ES-I3 (cell line): ENCODE data around the gene ARMH3.

ENCODE experiments used
- H3K36me3 ChIP-seq: 2 replicates; pipeline ENCODE4 v1.6.1; 2013; ENCODE audit warnings: mild to moderate bottlenecking, low read length, control low read depth, moderate library complexity; ENCODE audit not compliant: insufficient read depth
- H3K4me1 ChIP-seq: 2 replicates; pipeline ENCODE4 v1.6.1; 2013; ENCODE audit warnings: mild to moderate bottlenecking, control low read depth, low read length; ENCODE audit not compliant: insufficient read depth
- H3K9ac ChIP-seq: 2 replicates; pipeline ENCODE4 v1.6.1; 2013; ENCODE audit warnings: low read depth, mild to moderate bottlenecking, low read length, moderate library complexity
- H3K9me3 ChIP-seq: 2 replicates; pipeline ENCODE4 v1.6.1; 2013; ENCODE audit warnings: mild to moderate bottlenecking, low read length, moderate library complexity; ENCODE audit not compliant: control insufficient read depth, insufficient read depth

Gene ARMH3

GRCh38 chr10:101933976-101934375, 122.0 kb downstream of the ARMH3 start:
- H3K4me1 ChIP-seq: no peaks in the 10 kb centered on the region
- no peak overlapping the region for H3K9ac ChIP-seq
- 0 out of 2 replicates have a peak, but pooled peaks cover 2% of the 10 kb centered on the region for H3K36me3 ChIP-seq
- H3K9me3 ChIP-seq: no peaks in the 10 kb centered on the region

- Histone ChIP-seq H3K9me3 (no peaks in the 10 kb centered on the region), H3K9ac (no peak overlapping the region), H3K36me3 (no peaks in the 10 kb centered on the region), H3K4me1 (no peaks in the 10 kb centered on the region)
These were observed 123.8 kb downstream of the ARMH3 start for GRCh38 chr10:101932183-101932582.

GRCh38 chr10:101925027-101925426, 130.9 kb downstream of the ARMH3 start:
- H3K36me3 ChIP-seq: no peaks in the 10 kb centered on the region
- H3K4me1 ChIP-seq: no peaks in the 10 kb centered on the region
- no peak overlapping the region for H3K9ac ChIP-seq
- H3K9me3 ChIP-seq: no peaks in the 10 kb centered on the region

- H3K36me3 ChIP-seq: no peaks in the 10 kb centered on the region
- H3K9ac ChIP-seq: no peak overlapping the region
These were observed 132.7 kb downstream of the ARMH3 start for GRCh38 chr10:101923256-101923655.

GRCh38 chr10:101922846-101923245, 133.1 kb downstream of the ARMH3 start:
- no peak overlapping the region for H3K9ac ChIP-seq
- H3K4me1 ChIP-seq: peaks cover 7% of the 10 kb centered on the region
- no peaks in the 10 kb centered on the region for H3K9me3 ChIP-seq
- no peaks in the 10 kb centered on the region for H3K36me3 ChIP-seq

More at GRCh38 chr10:101923256-101923655, 132.7 kb downstream of the ARMH3 start:
- H3K4me1 ChIP-seq: peaks cover 7% of the 10 kb centered on the region
- H3K9me3 ChIP-seq: no peaks in the 10 kb centered on the region

GRCh38 chr10:101920546-101920945, 135.4 kb downstream of the ARMH3 start:
- H3K9ac ChIP-seq: no peak overlapping the region
- no peaks in the 10 kb centered on the region for H3K9me3 ChIP-seq
- H3K4me1 ChIP-seq: peaks cover 7% of the 10 kb centered on the region
- no peaks in the 10 kb centered on the region for H3K36me3 ChIP-seq

- H3K9me3 ChIP-seq: no peaks in the 10 kb centered on the region
- no peaks in the 10 kb centered on the region for H3K36me3 ChIP-seq
- peaks cover 7% of the 10 kb centered on the region for H3K4me1 ChIP-seq
- no peak overlapping the region for H3K9ac ChIP-seq
These were observed 136.8 kb downstream of the ARMH3 start for GRCh38 chr10:101919026-101919770.

- no peaks in the 10 kb centered on the region for H3K4me1 ChIP-seq
- H3K36me3 ChIP-seq: peaks cover 6% of the 10 kb centered on the region; the same call in 1 of the 2 replicates
- no peak overlapping the region for H3K9ac ChIP-seq
- no peaks in the 10 kb centered on the region for H3K9me3 ChIP-seq
These were observed 143.3 kb downstream of the ARMH3 start for GRCh38 chr10:101912561-101913179.

GRCh38 chr10:101906586-101907183, 149.3 kb downstream of the ARMH3 start:
- peaks cover 21% of the 10 kb centered on the region for H3K4me1 ChIP-seq
- no peaks in the 10 kb centered on the region for H3K9me3 ChIP-seq
- peaks cover 6% of the 10 kb centered on the region; the same call in 1 of the 2 replicates for H3K36me3 ChIP-seq
- no peak overlapping the region for H3K9ac ChIP-seq

GRCh38 chr10:101905251-101905650, 150.7 kb downstream of the ARMH3 start:
- Histone ChIP-seq H3K9me3 (no peaks in the 10 kb centered on the region), H3K36me3 (no peaks in the 10 kb centered on the region), H3K9ac (no peak overlapping the region), H3K4me1 (peaks cover 23% of the 10 kb centered on the region)

GRCh38 chr10:101903827-101904550, 152.0 kb downstream of the ARMH3 start:
- no peaks in the 10 kb centered on the region for H3K9me3 ChIP-seq
- peaks cover 23% of the 10 kb centered on the region for H3K4me1 ChIP-seq
- H3K36me3 ChIP-seq: no peaks in the 10 kb centered on the region
- H3K9ac ChIP-seq: no peak overlapping the region

- H3K9ac ChIP-seq: no peak overlapping the region
- peaks cover 23% of the 10 kb centered on the region for H3K4me1 ChIP-seq
- H3K9me3 ChIP-seq: no peaks in the 10 kb centered on the region
- no peaks in the 10 kb centered on the region for H3K36me3 ChIP-seq
These were observed 153.2 kb downstream of the ARMH3 start for GRCh38 chr10:101902820-101903145.

- Histone ChIP-seq H3K9me3 (no peaks in the 10 kb centered on the region), H3K9ac (no peak overlapping the region), H3K36me3 (no peaks in the 10 kb centered on the region), H3K4me1 (peaks cover 23% of the 10 kb centered on the region)
These were observed 153.7 kb downstream of the ARMH3 start for GRCh38 chr10:101902032-101902819.

- peaks cover 23% of the 10 kb centered on the region for H3K4me1 ChIP-seq
- H3K36me3 ChIP-seq: no peaks in the 10 kb centered on the region
- H3K9me3 ChIP-seq: no peaks in the 10 kb centered on the region
- no peak overlapping the region for H3K9ac ChIP-seq
These were observed 154.6 kb downstream of the ARMH3 start for GRCh38 chr10:101901340-101901739.
